Activated T-cell treated with anti-CD3 and anti-CD28 coated beads for 24 hours (primary cell): ENCODE data around the gene ZAP70.

Experiments used
- DNase-seq: peaks from one replicate; pipeline ENCODE4 v3.0.0-alpha.2; 2020; ENCODE audit warnings: low read depth

The ZAP70 gene

DNA sequence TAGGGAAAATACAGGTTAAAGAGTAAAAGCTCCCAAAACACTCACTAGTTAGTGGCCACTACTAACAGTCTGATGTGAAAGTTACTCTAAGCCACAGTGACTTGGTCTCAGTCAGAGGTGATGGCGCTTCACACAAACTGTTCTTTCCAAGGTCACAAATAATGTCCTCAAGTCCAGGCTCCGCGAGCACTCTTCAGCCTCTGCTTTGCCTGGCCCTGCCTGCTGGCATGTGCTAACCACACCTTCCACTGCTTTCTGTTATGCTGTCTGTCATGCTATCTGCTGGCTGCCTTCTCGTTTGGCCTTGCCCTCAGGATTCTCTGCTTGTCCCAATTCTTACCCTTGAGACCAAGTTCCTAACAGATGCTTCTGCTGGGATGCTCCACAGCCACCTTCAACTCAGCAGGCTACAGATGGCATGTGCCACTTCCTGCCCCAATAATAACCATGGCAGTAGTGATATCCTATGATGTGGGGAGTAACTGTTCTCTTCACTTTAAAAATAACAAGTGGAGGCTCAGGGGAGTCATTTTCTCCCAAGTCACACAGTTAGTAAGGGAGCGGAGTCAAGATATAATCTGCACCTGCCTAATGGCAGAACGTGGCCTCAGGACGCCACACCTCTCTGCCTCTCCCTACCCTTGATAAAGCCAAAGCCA, 75.7 kb downstream of the ZAP70 start:
- no peak for DNase-seq
